ENCODE data around the gene TRAF3IP3.

The TRAF3IP3 gene

GRCh38 chr1:209751627-209752231 is 4.1 kb upstream of the TRAF3IP3 start:
- Histone ChIP-seq H3K27ac (ENCODE audit: low read length) (peak overlapping the region; percentile 43; the same call in 1 of the 2 replicates), H3K4me3 (ENCODE audit: low read length) (peak overlapping the region; percentile 5; the same call in 1 of the 2 replicates), H3F3A (ENCODE audit: insufficient read depth, low read length) (peaks cover 41% of the 10 kb centered on the region), H2AFZ (ENCODE audit: low read length) (no peak overlapping the region), H3K9ac (ENCODE audit: low read length) (0 out of 2 replicates have a peak overlapping the region, but pooled peaks have one; percentile 1), H4K20me1 (ENCODE audit: insufficient read depth, low read length) (no peaks in the 10 kb centered on the region), H3K9me3 (replicated peaks; ENCODE audit: insufficient read depth, low read length) (no peaks in the 10 kb centered on the region), H3K36me3 (replicated peaks; ENCODE audit: insufficient read depth, low read length) (no peaks in the 10 kb centered on the region), H3K9me2 (replicated peaks; ENCODE audit: insufficient read depth, low read length) (no peaks in the 10 kb centered on the region), H3K4me1 (ENCODE audit: low read length) (peaks cover 60% of the 10 kb centered on the region), H3K4me2 (ENCODE audit: low read depth, low read length) (peak overlapping the region; percentile 60), H3K27me3 (replicated peaks; ENCODE audit: insufficient read depth, low read length) (no peaks in the 10 kb centered on the region), H3K79me2 (ENCODE audit: low read length) (peaks cover 4% of the 10 kb centered on the region)
- DNase-seq, result peak; percentile 67
- TF ChIP-seq CTCF (IDR thresholded peaks at IDR 0.05; ENCODE audit: low read length) (no peak), EZH2phosphoT487 (IDR thresholded peaks at IDR 0.05; ENCODE audit: low read length) (no peak), EZH2 (optimal IDR thresholded peaks at IDR 0.05; ENCODE audit: low read depth, low read length) (no peak)

GRCh38 chr1:209752890-209753289 is 3.0 kb upstream of the TRAF3IP3 start:
- no peak overlapping the region for H3K9ac ChIP-seq (ENCODE audit: low read length)
- no peak overlapping the region for H3K4me3 ChIP-seq (ENCODE audit: low read length)
- peaks cover 48% of the 10 kb centered on the region for H3F3A ChIP-seq (ENCODE audit: insufficient read depth, low read length)
- TF ChIP-seq CTCF (IDR thresholded peaks at IDR 0.05; ENCODE audit: low read length) (no peak), EZH2phosphoT487 (IDR thresholded peaks at IDR 0.05; ENCODE audit: low read length) (no peak), EZH2 (optimal IDR thresholded peaks at IDR 0.05; ENCODE audit: low read depth, low read length) (no peak)
- peaks cover 67% of the 10 kb centered on the region for H3K4me1 ChIP-seq (ENCODE audit: low read length)
- H3K36me3 ChIP-seq (replicated peaks; ENCODE audit: insufficient read depth, low read length), result no peaks in the 10 kb centered on the region
- H3K79me2 ChIP-seq (ENCODE audit: low read length), result peaks cover 15% of the 10 kb centered on the region
- no peaks in the 10 kb centered on the region for H3K9me3 ChIP-seq (replicated peaks; ENCODE audit: insufficient read depth, low read length)
- no peaks in the 10 kb centered on the region for H4K20me1 ChIP-seq (ENCODE audit: insufficient read depth, low read length)
- H2AFZ ChIP-seq (ENCODE audit: low read length), result no peak overlapping the region
- H3K27ac ChIP-seq (ENCODE audit: low read length), result no peak overlapping the region
- no peak overlapping the region for H3K4me2 ChIP-seq (ENCODE audit: low read depth, low read length)
- no peak for DNase-seq
- no peaks in the 10 kb centered on the region for H3K27me3 ChIP-seq (replicated peaks; ENCODE audit: insufficient read depth, low read length)
- H3K9me2 ChIP-seq (replicated peaks; ENCODE audit: insufficient read depth, low read length), result no peaks in the 10 kb centered on the region

- H3K4me2 ChIP-seq (ENCODE audit: low read depth, low read length), result peak overlapping the region; percentile 82
- no peaks in the 10 kb centered on the region for H3K36me3 ChIP-seq (replicated peaks; ENCODE audit: insufficient read depth, low read length)
- no peaks in the 10 kb centered on the region for H3K9me2 ChIP-seq (replicated peaks; ENCODE audit: insufficient read depth, low read length)
- TF ChIP-seq CTCF (IDR thresholded peaks at IDR 0.05; ENCODE audit: low read length) (no peak), EZH2phosphoT487 (IDR thresholded peaks at IDR 0.05; ENCODE audit: low read length) (no peak), EZH2 (optimal IDR thresholded peaks at IDR 0.05; ENCODE audit: low read depth, low read length) (no peak)
- no peaks in the 10 kb centered on the region for H4K20me1 ChIP-seq (ENCODE audit: insufficient read depth, low read length)
- no peaks in the 10 kb centered on the region for H3K9me3 ChIP-seq (replicated peaks; ENCODE audit: insufficient read depth, low read length)
- peaks cover 64% of the 10 kb centered on the region for H3K4me1 ChIP-seq (ENCODE audit: low read length)
- peak overlapping the region; percentile 82; the same call in 1 of the 2 replicates for H3K27ac ChIP-seq (ENCODE audit: low read length)
- DNase-seq, result no peak
- H3K27me3 ChIP-seq (replicated peaks; ENCODE audit: insufficient read depth, low read length), result no peaks in the 10 kb centered on the region
- peak overlapping the region; percentile 0; the same call in 1 of the 2 replicates for H3K9ac ChIP-seq (ENCODE audit: low read length)
- H3K79me2 ChIP-seq (ENCODE audit: low read length), result peaks cover 23% of the 10 kb centered on the region
- peaks cover 48% of the 10 kb centered on the region for H3F3A ChIP-seq (ENCODE audit: insufficient read depth, low read length)
- H2AFZ ChIP-seq (ENCODE audit: low read length), result peak overlapping the region; percentile 40
- peak overlapping the region; percentile 65; the same call in 1 of the 2 replicates for H3K4me3 ChIP-seq (ENCODE audit: low read length)
These were observed 597 bp upstream of the TRAF3IP3 start for GRCh38 chr1:209755256-209755655.
